GM21447 (cell line): ENCODE results near the gene EFCAB11.
"Not testable (repeated sequence)": the region's sequence is repeated elsewhere in the genome, so short reads cannot be mapped to it uniquely, and the experiment has no call there.

ENCODE experiments used
- ATAC-seq: cut with Tn5 transposase; IDR thresholded peaks from one replicate; pipeline ENCODE4 v1.9.1; 2021; ENCODE audit not compliant: unreplicated experiment

The EFCAB11 gene

GRCh38 chr14:89912221-89912620 lies 42.3 kb downstream of the EFCAB11 start:
- ATAC-seq: no peak

GRCh38 chr14:89911010-89911919 lies 43.3 kb downstream of the EFCAB11 start:
- ATAC-seq: no peak

- ATAC-seq: no peak
Measured at GRCh38 chr14:89910691-89911009, 43.9 kb downstream of the EFCAB11 start.

GRCh38 chr14:89909586-89909985 lies 44.9 kb downstream of the EFCAB11 start:
- ATAC-seq: no peak

GRCh38 chr14:89908712-89909450 lies 45.6 kb downstream of the EFCAB11 start:
- no peak for ATAC-seq

GRCh38 chr14:89907655-89908054 lies 46.9 kb downstream of the EFCAB11 start:
- ATAC-seq: no peak

GRCh38 chr14:89906000-89906399 lies 48.5 kb downstream of the EFCAB11 start:
- ATAC-seq: no peak

- ATAC-seq: no peak
Measured at GRCh38 chr14:89903340-89903952, 51.1 kb downstream of the EFCAB11 start.

GRCh38 chr14:89902881-89903280 lies 51.6 kb downstream of the EFCAB11 start:
- ATAC-seq: no peak

GRCh38 chr14:89900802-89901201 lies 53.7 kb downstream of the EFCAB11 start:
- no peak for ATAC-seq

- ATAC-seq: no peak
Measured at GRCh38 chr14:89899917-89900663, 54.4 kb downstream of the EFCAB11 start.

GRCh38 chr14:89899291-89899690 lies 55.2 kb downstream of the EFCAB11 start:
- no peak for ATAC-seq

GRCh38 chr14:89893388-89893787 lies 61.1 kb downstream of the EFCAB11 start:
- ATAC-seq: not testable (repeated sequence)

GRCh38 chr14:89892953-89893352 lies 61.6 kb downstream of the EFCAB11 start:
- no peak for ATAC-seq

- not testable (repeated sequence) for ATAC-seq
Measured at GRCh38 chr14:89891721-89892120, 62.8 kb downstream of the EFCAB11 start.

GRCh38 chr14:89891055-89891454 lies 63.5 kb downstream of the EFCAB11 start:
- no peak for ATAC-seq

- no peak for ATAC-seq
Measured at GRCh38 chr14:89890589-89890988, 63.9 kb downstream of the EFCAB11 start.

GRCh38 chr14:89889626-89890025 lies 64.9 kb downstream of the EFCAB11 start:
- ATAC-seq: no peak

- ATAC-seq: no peak
Measured at GRCh38 chr14:89884761-89885160, 69.8 kb downstream of the EFCAB11 start.

GRCh38 chr14:89881839-89882238 lies 72.7 kb downstream of the EFCAB11 start:
- ATAC-seq: no peak

GRCh38 chr14:89874091-89874490 lies 80.4 kb downstream of the EFCAB11 start:
- ATAC-seq: not testable (repeated sequence)
